ENCODE results near the gene ABCA13. TPM values are rescaled to one million over a fixed set of nuclear protein-coding genes. Genes with fewer than 3 reads are reported as not detected.

Gene ABCA13
- polyA plus RNA-seq, 10 donors: 0.01 to 0.25 (median 0.13) TPM

- no peak for DNase-seq
Observed at GRCh38 chr7:48505466-48505865, 334.2 kb downstream of the ABCA13 start.

- no peak for DNase-seq
Observed at GRCh38 chr7:48506569-48506968, 335.3 kb downstream of the ABCA13 start.

GRCh38 chr7:48511080-48511479 lies 339.8 kb downstream of the ABCA13 start:
- DNase-seq: peak in 2 of 3 donors; percentile 16 to 19

- DNase-seq: no peak
Observed at GRCh38 chr7:48512892-48513291, 341.6 kb downstream of the ABCA13 start.

- no peak for DNase-seq
Observed at GRCh38 chr7:48515171-48515570, 343.9 kb downstream of the ABCA13 start.

GRCh38 chr7:48518092-48518491 lies 346.8 kb downstream of the ABCA13 start:
- no peak for DNase-seq

GRCh38 chr7:48522692-48523091 lies 351.4 kb downstream of the ABCA13 start:
- DNase-seq: no peak

- no peak for DNase-seq
Observed at GRCh38 chr7:48525736-48526732, 354.8 kb downstream of the ABCA13 start.

GRCh38 chr7:48528646-48529045 lies 357.4 kb downstream of the ABCA13 start:
- DNase-seq: no peak

- no peak for DNase-seq
Observed at GRCh38 chr7:48537561-48537960, 366.3 kb downstream of the ABCA13 start.

GRCh38 chr7:48540746-48541145 lies 369.5 kb downstream of the ABCA13 start:
- DNase-seq: peak in 1 of 3 donors; percentile 10

GRCh38 chr7:48548667-48549066 lies 377.4 kb downstream of the ABCA13 start:
- DNase-seq: no peak

- DNase-seq: no peak
Observed at GRCh38 chr7:48551652-48552051, 380.4 kb downstream of the ABCA13 start.

GRCh38 chr7:48563334-48563733 lies 392.1 kb downstream of the ABCA13 start:
- no peak for DNase-seq

- no peak for DNase-seq
Observed at GRCh38 chr7:48575516-48575915, 404.3 kb downstream of the ABCA13 start.

- DNase-seq: no peak
Observed at GRCh38 chr7:48587475-48587874, 416.2 kb downstream of the ABCA13 start.

GRCh38 chr7:48594349-48594748 lies 423.1 kb downstream of the ABCA13 start:
- no peak for DNase-seq

- no peak for DNase-seq
Observed at GRCh38 chr7:48595756-48596155, 424.5 kb downstream of the ABCA13 start.

- DNase-seq: no peak
Observed at GRCh38 chr7:48610705-48611104, 439.4 kb downstream of the ABCA13 start.

GRCh38 chr7:48611993-48612392 lies 440.7 kb downstream of the ABCA13 start:
- no peak for DNase-seq

- DNase-seq: no peak
Observed at GRCh38 chr7:48617508-48617907, 446.2 kb downstream of the ABCA13 start.

- no peak for DNase-seq
Observed at GRCh38 chr7:48617993-48618392, 446.7 kb downstream of the ABCA13 start.

- peak; percentile 6 to 42 (median 9) for DNase-seq
Observed at GRCh38 chr7:48621076-48621475, 449.8 kb downstream of the ABCA13 start.

- DNase-seq: no peak
Observed at GRCh38 chr7:48627164-48627563, 455.9 kb downstream of the ABCA13 start.
